Uterus (tissue), 2 donors: ENCODE results near the gene GALK2.
"Not testable (repeated sequence)": the region's sequence is repeated elsewhere in the genome, so short reads cannot be mapped to it uniquely, and the experiment has no call there.

Experiments
- CTCF ChIP-seq, 4 experiments: fragments of 200-600 bp in 2 of 4; fragments of 450-650 bp in 2 of 4; sonication (generic) in 2 of 4; IDR thresholded peaks; one replicate each; pipeline ENCODE4 v1.5.1; 2016 to 2019; ENCODE audit warnings: antibody characterized with exemption in 4 of 4, mild to moderate bottlenecking in 2 of 4, moderate library complexity in 1 of 4
- POLR2A ChIP-seq, 2 donors: fragments of 450-650 bp; IDR thresholded peaks; one replicate each; pipeline ENCODE4 v1.6.1; 2016; ENCODE audit warnings: antibody characterized with exemption in 2 of 2, mild to moderate bottlenecking in 1 of 2, moderate library complexity in 1 of 2

GRCh38 chr15:49175582-49176397 lies 5.7 kb downstream of the GALK2 start:
- not testable (repeated sequence) for TF ChIP-seq CTCF, POLR2A (IDR thresholded peaks at IDR 0.05)
